HCT116 (cell line): ENCODE measurements around the gene POPDC3.

Experiments used
- CTCF ChIP-seq, 3 experiments: fragments of 200-600 bp in 1 of 3; sonication (generic) in 1 of 3; IDR thresholded peaks in 2 of 3; conservative IDR thresholded peaks in 1 of 3; 2 replicates each; pipeline ENCODE4 v1.5.1; 2012 to 2017; ENCODE audit warnings: low read depth in 2 of 3, low read length in 2 of 3, antibody characterized with exemption in 1 of 3, borderline replicate concordance in 1 of 3, control low read depth in 1 of 3, mild to moderate bottlenecking in 1 of 3, mixed read lengths in 1 of 3, mixed run types in 1 of 3, moderate library complexity in 1 of 3; ENCODE audit not compliant: insufficient read depth in 1 of 3
- EZH2 ChIP-seq: fragments of 200-600 bp; sonication (generic); IDR thresholded peaks from 2 replicates; pipeline ENCODE4 v1.6.1; 2017; ENCODE audit warnings: antibody characterized with exemption, mixed run types
- JUND ChIP-seq: IDR thresholded peaks from 2 replicates; pipeline ENCODE4 v1.6.1; 2012
- POLR2AphosphoS5 ChIP-seq: IDR thresholded peaks from 2 replicates; pipeline ENCODE4 v1.6.1; 2011; ENCODE audit warnings: mild to moderate bottlenecking, low read depth, low read length, moderate library complexity
- RAD21 ChIP-seq: IDR thresholded peaks from 2 replicates; pipeline ENCODE4 v1.6.1; 2012; ENCODE audit warnings: low read depth, mild to moderate bottlenecking
- REST ChIP-seq: IDR thresholded peaks from 2 replicates; pipeline ENCODE4 v1.6.1; 2012; ENCODE audit warnings: low read depth

GRCh38 chr6:105220186-105220585, 40.4 kb upstream of the POPDC3 start:
- TF ChIP-seq EZH2: no peak
- no peak for TF ChIP-seq CTCF (IDR thresholded peaks at IDR 0.05 in 2 of 3, conservative IDR thresholded peaks at IDR 0.05 in 1 of 3; ENCODE audit: borderline replicate concordance in 1 of 3, insufficient read depth in 1 of 3, low read depth in 2 of 3, low read length in 2 of 3)
- no peak for TF ChIP-seq POLR2AphosphoS5
- no peak for TF ChIP-seq RAD21
- TF ChIP-seq REST: no peak
- no peak for TF ChIP-seq JUND
